Embryonic facial prominence (tissue), 1 donor: ENCODE results near the gene COMT.
"Not testable (repeated sequence)": the region's sequence is repeated elsewhere in the genome, so short reads cannot be mapped to it uniquely, and the experiment has no call there.

Source experiments
- DNase-seq: peaks from one replicate; pipeline ENCODE4 v3.0.0-alpha.2; 2016; ENCODE audit errors: extremely low spot score

COMT gene

DNA sequence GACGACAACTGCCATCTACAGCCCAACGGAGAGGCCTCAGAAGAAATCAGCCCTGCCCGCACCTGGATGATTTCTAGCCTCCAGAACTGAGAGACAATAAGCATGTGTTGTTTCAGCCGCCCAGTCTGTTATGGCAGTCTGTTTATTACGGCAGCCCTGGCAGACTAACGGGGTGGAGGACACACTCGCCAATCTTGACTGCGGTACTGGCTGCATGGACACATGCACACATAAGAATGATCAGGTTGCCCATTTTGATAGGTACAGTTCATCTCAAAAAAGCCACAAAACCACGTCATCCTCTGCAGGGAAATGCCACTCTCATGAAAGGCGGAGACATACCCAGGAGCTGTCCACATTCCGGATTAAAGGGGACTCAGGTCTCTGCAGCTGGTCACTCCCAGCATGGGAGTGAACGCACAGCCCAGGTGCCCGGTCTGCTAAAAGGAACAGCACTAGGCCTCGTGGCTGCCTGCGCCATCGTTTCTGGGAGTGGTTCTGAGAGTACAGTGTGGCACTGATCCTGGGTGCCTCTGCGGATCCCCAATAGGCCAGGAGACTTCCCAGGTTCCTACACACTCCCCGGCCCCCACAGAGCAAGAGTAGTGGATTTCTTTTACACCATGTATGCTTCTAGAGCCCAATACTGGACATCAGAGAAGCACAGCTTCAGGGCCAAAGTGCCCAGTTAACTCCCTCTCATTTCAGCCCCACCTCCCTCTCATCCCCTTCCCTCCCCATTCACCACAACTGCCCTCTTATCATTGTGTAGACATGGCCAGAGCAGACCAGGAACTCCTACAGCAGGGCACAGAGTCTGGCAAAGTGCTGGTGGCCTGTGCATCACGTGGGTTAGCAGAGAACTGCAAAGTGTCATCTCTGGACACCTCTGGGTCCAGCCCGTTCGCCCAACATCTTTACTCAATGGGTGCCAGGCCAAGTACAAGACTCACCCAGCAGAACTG, 11.7 kb upstream of the COMT start:
- DNase-seq: no peak

DNA sequence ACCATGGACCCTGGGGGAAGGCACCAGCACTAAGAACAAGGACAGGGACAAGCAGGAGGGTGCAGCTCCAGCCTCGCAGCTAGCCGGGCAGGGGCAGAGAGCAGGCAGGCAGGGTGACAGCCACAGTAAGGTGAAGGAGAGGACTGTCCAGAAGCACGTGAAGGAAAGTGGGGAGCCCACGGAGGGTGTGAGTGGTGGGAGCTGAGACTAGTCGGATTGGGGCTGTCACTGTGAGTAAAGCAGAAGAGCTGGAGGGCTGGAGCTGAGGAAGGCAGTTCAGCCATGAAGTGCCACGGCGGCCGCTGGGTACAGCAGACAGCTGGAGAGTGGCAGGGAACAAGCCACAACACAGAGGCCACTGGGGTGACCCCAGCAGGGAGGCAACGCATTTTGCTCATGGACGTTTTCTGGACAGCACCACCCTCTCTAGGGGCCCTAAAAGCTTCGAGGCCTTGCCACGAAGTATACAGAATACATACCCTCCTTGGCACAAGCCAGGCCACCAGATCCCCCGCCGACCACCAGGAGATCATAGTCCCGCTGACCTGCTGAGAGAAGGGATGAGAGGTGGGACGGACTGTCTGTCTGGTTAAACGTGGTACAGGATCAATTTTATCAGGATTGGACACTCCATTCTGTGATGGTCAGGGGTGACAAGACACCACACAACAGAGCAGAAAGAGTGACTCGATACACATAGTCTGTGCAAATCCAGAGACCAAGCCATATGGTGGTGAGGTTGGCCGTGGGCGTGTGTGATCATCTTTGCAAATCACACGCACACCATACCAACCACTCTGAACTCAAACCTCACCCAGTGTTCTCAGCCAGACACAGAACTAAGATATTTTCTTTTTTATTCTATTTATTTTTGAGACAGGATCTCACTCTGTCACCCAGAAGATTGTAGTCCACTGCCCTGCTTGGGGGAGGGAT, 10.8 kb upstream of the COMT start:
- DNase-seq: no peak

DNA sequence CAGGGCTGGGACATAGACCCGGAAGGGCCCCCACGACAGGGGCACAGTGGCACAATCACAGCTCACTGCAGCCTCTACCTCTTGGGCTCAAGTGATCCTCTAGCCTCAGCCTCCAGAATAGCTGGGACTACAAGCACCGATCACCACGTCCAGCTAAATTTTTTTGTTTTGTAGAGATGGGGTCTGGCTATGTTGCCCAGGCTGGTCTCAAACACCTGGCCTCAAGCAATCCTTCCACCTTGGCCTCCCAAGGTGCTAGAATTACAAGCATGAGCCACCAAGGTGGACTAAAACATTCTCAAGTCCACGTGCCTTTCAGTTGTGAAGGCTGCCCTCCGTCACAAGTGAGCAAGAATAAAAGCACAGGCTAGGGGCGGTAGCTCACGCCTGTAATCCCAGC, 10.1 kb upstream of the COMT start:
- DNase-seq: no peak

DNA sequence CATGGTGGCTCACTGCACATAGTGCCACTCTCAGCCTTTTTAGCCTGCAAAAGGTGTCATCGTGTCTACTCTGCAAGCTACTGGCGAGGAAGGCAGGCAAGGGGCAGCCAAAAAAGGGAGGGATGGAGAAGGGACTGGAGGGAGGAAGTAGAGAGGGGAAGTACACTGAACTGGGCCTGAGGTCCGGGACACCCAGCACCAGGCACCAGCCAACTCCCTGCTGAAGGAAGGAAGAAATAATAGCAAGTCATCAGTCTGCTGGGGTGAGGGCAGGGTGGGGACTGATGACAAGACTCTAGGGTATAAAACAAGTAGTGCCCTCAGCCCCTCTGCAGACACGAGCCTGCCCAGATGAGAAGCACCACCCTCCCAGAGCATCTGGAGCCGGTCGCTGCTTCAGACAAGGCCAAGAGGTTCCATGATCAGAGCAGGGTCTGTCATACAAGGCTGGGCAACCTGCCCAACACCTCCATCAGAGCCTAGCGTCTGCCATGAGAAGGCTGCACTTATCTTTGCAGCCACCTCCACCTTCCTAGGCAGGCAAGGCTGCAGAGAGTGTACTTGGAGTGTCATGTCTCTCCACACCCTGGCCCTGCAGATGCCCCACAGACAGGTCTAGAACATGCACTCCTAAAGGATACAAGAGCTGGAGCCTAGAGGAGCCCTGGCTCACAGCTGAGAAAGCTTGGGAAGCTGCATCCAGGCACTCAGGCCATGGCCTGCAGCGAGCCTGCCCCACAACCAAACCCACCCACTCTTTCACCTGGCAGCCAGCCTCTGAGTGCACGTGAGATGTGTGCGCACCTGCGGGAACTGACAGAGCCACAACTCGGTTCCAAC, 9.0 kb upstream of the COMT start:
- DNase-seq: no peak

DNA sequence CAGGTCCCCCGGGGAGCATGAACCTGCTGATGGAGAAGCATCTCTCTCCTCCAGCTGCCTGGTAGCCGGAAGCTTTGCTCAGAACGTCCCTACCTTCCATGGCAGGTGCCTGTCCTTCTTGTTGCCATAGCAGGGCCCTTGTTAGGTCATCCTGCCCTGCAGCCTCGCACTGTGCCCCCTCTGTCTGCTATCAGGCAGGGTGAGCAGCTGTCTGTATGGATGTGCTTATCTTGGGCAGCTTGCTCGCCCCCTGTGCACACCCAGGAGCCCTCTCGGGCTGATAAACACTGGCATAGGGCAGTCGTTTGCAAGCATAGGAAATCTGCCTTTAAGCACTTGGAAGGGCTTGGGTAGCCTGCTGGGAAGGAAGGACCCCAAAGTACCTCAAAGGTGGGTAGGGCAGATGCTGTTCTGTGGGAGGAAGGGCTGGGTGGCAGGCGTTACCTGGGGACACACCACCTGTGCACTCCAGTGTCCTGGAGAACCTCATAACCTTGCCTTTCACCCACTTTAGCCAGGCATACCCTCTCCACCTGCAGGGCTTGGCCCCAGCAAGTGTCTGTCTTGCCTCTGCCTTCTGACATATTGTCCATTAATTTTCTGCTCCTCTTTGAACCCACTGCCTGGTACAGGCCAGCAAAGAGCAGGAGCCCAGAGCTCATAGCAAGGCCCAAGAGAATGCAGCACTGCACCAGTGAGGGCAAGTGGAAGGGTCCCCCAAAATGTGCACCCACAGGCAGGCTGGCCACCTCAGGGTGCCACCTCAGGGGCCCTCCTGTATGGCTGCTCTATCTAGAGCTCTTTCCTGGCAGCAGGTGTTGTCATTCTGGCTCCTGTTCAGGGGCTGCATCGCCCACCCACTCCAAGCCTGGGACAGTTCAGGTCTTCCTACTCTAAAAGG, 8.0 kb upstream of the COMT start:
- DNase-seq: no peak

DNA sequence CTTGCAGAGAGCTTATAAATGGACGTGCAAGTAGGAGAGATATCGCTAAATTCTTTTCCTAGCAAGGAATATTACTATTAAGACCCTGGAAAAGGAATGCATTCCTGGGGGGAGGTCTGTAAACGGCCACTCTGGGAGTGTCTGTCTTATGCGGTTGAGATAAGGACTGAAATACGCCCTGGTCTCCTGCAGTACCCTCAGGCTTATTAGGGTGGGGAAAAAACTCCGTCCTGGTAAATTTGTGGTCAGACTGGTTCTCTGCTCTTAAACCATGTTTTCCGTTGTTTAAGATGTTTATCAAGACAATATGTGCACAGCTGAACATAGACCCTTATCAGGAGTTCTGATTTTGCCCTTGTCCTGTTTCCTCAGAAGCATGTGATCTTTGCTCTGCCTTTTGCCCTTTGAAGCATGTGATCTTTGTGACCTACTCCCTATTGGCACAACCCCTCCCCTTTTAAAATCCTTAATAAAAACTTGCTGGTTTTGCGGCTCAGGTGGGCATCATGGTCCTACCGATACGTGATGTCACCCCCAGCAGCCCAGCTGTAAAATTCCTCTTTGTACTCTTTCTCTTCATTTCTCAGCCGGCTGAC, 6.4 kb upstream of the COMT start:
- DNase-seq: not testable (repeated sequence)

DNA sequence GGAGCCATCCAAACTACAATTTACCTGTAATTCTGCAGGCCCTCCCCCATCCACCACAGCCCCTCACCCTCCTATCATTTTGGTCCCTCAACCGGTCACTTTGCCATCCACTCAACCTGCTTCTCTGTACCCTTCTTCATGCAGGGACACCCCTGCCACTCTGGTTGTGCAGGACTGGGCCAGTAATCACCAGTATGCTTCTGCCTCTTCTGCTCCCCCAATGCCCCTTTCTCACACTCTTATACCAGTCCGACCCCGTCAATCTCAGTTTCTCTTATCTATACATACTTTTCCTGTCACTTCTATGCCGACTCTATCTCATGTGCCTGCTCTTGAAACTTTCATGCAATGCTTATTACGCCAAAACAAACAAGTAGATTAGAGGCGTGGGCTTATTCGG, 5.1 kb upstream of the COMT start:
- DNase-seq: no peak

DNA sequence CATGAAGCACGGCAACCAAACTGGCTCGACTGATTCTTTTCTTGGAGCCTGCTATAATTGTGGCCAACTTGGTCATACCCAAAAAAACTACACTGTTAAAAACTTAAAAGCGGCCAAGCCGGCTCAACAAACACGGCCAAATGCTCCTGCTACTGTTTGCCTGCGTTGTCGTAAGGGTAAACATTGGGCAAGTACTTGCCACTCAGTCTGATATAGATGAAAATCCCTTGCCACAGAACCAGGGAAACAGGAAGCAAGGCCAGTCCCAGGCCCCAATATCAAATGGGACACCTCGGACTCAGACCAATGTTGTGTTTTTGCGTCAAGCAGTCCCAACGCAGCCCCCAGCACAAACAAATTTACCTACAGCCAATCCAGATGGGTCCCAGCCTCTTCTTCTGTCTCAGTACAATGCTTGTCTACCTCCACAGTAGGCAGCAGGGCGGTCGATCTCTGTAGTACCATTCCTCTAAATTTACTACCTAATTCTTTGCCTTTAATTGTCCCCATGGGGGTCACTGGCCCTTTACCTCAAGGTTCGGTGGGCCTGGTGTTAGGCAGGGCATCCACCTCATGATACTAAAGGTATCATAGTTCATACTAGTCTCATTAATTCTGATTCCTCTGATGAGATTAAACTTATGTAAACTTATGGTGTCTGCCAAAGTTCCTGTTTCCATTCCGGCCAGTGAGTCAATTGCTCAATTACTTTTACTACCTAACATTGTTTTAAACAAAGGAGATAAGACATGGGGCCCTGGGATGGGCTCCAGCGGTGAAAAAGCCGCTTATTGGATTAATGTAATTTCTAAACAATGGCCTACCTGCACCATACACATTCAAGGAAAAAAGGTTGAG, 3.7 kb upstream of the COMT start:
- DNase-seq: no peak

DNA sequence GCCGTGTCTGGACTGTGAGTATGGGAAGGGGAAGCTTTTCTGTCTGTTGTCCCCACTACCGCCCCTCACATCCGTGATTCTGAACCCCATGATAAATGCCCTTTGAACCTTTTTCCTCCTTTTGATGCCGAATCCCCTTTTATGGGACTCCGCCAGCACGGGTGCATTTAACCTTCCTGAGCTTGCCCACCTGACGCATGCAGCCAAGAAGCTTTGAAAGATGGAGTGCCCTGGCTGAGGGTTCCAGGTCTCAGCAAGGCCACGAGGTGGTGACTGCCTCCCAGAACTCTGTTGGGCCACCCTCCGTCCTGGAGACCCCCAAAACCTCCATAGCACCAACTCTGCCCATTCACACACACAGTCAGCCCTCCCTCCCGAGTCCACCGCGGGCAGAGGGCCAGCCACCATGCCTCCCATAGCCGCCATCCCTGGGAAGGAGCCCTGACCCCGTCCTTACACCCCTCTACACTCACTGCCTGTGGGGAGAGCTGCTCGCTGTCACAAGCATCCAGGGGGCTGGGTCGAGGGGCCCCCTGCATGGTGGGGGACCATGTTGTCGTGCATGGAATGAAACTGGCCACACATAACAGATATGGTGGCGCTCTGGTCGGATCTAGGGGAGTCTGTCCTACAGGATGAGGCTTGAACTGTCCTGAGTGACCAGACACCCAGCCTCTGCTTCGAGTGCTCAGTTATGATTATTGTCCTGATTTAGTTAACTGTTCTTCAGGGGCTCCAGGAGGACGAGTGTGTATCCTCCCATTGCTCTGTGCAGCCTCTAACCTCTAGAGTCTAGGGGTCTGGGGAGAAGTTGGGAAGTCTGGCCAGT, 822 bp upstream of the COMT start:
- no peak for DNase-seq

DNA sequence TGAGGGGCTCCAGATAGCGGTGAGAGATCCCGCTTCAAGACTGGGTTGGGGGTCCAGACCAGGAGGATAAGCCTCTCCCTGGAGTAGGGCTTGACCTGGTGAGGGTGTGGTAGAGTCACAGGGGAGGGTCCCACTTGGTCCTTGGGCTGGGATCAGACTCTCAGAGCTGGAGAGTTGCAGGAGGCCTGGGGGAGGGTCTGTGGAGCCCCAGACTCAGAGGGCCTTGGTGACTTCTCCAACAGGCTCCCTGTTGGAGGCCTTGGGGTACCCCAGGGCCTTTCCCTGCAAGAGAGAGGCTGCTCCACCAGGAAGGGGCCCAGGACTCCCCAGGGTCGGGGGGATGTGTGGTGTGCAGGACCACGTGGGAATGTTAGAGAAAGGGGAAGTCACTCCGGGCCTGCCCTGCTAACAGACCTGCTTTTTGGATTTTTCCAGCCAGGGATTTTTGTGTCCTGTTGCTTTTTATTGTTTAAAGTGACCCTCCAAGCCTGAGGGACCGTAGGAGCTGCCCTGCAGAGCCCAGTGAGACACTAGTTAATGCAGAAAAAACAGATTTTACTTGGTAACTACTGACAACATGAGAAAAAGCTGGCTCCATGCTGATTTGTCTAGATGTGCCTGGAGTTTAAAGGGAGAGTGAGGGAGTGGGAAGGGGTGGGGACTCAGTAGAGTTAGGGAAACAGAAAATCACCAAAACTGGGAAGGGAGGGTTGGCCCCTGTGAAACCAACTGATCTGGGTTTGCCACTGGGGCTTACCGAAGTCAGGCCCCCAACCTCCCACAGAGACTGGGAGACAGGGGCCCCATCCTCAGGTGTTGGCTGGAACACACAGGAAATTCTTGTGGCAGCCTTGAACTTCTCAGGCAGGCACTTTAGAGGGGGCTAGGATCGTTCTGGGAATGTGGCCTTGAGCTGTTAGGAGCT, 847 bp downstream of the COMT start:
- DNase-seq: peak; percentile 57

DNA sequence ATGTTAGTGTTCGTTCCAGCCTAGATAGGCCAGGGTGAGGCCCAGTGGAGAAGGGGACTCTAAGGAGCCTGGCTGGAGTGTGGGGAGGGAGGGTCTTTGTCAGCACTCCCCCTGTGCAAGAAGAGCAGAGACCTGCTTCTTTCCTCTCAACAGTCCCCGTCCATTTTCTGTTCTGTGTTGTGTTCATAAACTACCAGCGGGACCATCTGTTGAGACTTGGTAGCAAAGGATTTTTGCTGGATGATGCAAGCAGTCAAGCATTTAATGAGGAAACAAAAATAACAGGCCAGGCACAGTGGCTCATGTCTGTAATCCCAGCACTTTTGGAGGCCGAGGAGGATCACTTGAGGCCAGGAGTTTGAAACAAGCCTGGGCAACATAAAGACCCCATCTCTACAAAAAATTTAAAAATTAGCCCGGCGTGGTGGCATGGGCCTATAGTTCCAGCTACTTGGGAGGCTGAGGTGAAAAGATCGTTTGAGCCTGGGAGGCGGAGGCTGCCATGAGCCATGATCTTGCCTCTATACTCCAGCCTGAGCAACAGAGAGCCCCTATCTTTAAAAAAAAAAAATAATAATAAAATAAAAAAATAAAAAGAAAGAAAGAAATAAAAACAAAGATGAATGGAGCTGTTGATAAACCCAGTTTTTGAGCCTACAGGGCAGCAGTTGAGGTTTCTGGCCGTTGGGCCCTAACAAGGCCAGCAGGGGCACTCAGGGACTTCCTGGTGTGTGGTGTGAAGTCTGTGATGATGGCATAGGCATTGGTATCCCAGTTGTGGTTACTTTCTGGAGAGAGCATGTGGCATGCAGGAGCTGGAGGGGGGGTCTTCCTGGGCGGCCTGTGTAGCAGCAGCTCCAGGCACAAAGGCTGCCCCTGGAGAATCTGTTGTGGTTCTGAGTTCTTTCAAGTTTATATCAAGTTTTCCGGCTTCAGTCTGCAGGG, 1.8 kb downstream of the COMT start:
- no peak for DNase-seq

DNA sequence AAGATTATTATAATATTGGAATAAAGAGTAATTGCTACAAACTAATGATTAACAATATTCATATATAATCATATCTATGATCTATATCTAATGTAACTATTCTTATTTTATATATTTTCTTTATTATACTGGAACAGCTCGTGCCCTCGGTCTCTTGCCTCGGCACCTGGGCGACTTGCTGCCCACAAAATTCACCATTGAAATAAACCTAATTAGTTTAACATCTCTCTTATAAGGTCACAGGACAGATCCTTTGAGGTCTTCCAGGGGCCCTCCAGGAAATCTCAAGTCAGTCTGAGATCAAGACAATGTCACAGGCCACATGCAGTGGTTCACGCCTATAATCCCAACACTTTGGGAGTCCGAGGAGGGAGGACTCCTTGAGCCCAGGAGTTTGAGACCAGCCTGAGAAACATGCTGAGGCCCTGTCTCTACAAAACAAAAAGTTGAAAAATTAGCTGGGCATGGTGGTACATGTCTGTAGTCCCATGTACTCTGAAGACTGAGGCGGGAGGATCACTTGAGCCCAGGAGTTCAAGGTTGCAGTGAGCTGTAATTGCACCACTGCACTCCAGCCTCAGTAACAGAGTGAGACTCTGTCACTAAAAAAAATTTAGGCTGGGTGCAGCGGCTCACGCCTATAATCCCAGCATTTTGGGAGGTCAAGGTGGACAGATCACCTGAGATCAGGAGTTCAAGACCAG, 6.6 kb downstream of the COMT start:
- no peak for DNase-seq

DNA sequence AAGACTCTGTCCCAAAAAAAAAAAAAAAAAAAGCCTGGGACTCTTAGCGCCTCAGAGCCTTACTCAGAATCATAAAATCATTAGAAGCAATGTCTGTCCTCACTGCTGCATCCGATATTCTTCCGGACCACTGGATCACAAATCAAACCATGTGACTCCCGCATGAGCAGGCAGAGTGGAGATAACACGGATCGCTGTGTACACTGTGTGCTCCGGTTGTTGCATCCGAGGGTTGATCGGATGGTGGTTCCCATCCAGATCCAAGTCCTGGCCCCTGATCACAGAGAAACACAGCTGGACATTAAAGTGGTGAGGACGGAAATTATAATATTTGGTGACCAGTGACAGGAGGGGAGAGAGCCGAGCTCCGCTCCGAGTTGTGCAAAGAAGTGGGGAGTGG, 9.8 kb downstream of the COMT start:
- DNase-seq: no peak

DNA sequence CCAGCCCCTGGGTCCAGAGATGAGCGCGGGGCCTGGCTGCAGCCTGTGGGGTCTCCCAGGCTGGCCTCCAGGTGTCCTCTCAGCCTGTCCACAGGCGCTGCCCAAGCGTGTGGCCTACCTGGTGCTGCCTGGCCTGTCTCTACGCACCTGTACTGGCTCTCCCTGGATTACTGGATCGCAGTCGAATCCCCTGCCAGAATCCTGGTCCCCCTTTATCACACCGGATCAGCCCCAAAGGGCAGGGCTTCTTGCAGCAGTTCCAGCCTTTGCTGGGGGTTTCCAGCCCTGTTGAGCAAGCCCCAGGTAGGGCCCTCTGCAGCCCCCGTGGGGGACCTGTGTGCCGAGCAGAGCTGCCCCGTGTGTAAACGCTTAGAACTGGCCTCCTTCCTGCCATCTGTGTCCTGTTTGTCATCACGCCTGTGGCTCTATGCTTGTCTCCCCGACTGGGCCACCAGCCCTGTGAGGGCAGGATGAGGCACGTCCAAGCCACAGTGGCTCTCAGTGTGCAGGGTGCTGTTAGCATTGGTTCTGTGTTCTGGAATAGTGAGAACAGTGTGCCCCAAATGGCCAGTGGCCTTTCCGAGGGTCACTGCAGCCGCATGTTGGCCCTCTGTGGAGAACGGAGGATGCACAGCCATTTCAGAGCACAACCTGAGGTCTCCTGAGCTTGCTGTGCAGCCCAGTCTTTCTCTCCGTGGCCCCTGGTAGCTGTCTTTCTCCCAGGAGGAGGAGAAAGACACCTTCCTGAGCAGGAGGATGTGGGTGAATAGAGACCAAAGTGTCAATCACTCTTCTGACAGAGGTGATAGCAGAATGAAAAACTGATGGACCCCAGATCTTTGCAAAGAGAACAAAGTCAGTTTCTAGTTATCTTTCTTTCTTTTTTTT, 13.9 kb downstream of the COMT start:
- no peak for DNase-seq
